ENCODE results near the gene MBLAC2.

MBLAC2 gene

GRCh38 chr5:90506221-90506620 lies 31.6 kb upstream of the MBLAC2 start:
- DNase-seq (ENCODE audit: extremely low read depth, insufficient read length), result no peak
- Histone ChIP-seq H3K4me3 (replicated peaks; ENCODE audit: low read depth, low read length) (no peak overlapping the region), H3K36me3 (ENCODE audit: control insufficient read depth, insufficient read depth, low read length) (no peaks in the 10 kb centered on the region; the same call in 1 of the 2 replicates), H3K27me3 (replicated peaks; ENCODE audit: control insufficient read depth, insufficient read depth, low read length) (no peaks in the 10 kb centered on the region)
- TF ChIP-seq CTCF (IDR thresholded peaks at IDR 0.05; ENCODE audit: insufficient read depth, low read length, poor library complexity, severe bottlenecking), result no peak

- no peak for TF ChIP-seq CTCF (IDR thresholded peaks at IDR 0.05; ENCODE audit: insufficient read depth, low read length, poor library complexity, severe bottlenecking)
- Histone ChIP-seq H3K4me3 (replicated peaks; ENCODE audit: low read depth, low read length) (no peak overlapping the region), H3K36me3 (ENCODE audit: control insufficient read depth, insufficient read depth, low read length) (no peaks in the 10 kb centered on the region; the same call in 1 of the 2 replicates), H3K27me3 (replicated peaks; ENCODE audit: control insufficient read depth, insufficient read depth, low read length) (no peaks in the 10 kb centered on the region)
- no peak for DNase-seq (ENCODE audit: extremely low read depth, insufficient read length)
These were observed 30.2 kb upstream of the MBLAC2 start for GRCh38 chr5:90504743-90505142.

GRCh38 chr5:90503596-90503995 lies 29.0 kb upstream of the MBLAC2 start:
- no peaks in the 10 kb centered on the region for H3K27me3 ChIP-seq (replicated peaks; ENCODE audit: control insufficient read depth, insufficient read depth, low read length)
- DNase-seq (ENCODE audit: extremely low read depth, insufficient read length), result no peak
- no peaks in the 10 kb centered on the region; the same call in 1 of the 2 replicates for H3K36me3 ChIP-seq (ENCODE audit: control insufficient read depth, insufficient read depth, low read length)
- H3K4me3 ChIP-seq (replicated peaks; ENCODE audit: low read depth, low read length), result no peak overlapping the region
- TF ChIP-seq CTCF (IDR thresholded peaks at IDR 0.05; ENCODE audit: insufficient read depth, low read length, poor library complexity, severe bottlenecking), result no peak

GRCh38 chr5:90495146-90495545 lies 20.6 kb upstream of the MBLAC2 start:
- no peak for DNase-seq (ENCODE audit: extremely low read depth, insufficient read length)
- Histone ChIP-seq H3K27me3 (replicated peaks; ENCODE audit: control insufficient read depth, insufficient read depth, low read length) (no peaks in the 10 kb centered on the region), H3K36me3 (ENCODE audit: control insufficient read depth, insufficient read depth, low read length) (no peaks in the 10 kb centered on the region), H3K4me3 (replicated peaks; ENCODE audit: low read depth, low read length) (no peak overlapping the region)
- no peak for TF ChIP-seq CTCF (IDR thresholded peaks at IDR 0.05; ENCODE audit: insufficient read depth, low read length, poor library complexity, severe bottlenecking)

- no peak for TF ChIP-seq CTCF (IDR thresholded peaks at IDR 0.05; ENCODE audit: insufficient read depth, low read length, poor library complexity, severe bottlenecking)
- H3K4me3 ChIP-seq (replicated peaks; ENCODE audit: low read depth, low read length), result no peak overlapping the region
- no peak for DNase-seq (ENCODE audit: extremely low read depth, insufficient read length)
- H3K36me3 ChIP-seq (ENCODE audit: control insufficient read depth, insufficient read depth, low read length), result no peaks in the 10 kb centered on the region
- no peaks in the 10 kb centered on the region for H3K27me3 ChIP-seq (replicated peaks; ENCODE audit: control insufficient read depth, insufficient read depth, low read length)
These were observed 19.5 kb upstream of the MBLAC2 start for GRCh38 chr5:90494043-90494442.

GRCh38 chr5:90488791-90489190 lies 14.2 kb upstream of the MBLAC2 start:
- no peak for TF ChIP-seq CTCF (IDR thresholded peaks at IDR 0.05; ENCODE audit: insufficient read depth, low read length, poor library complexity, severe bottlenecking)
- no peak for DNase-seq (ENCODE audit: extremely low read depth, insufficient read length)
- H3K4me3 ChIP-seq (replicated peaks; ENCODE audit: low read depth, low read length), result no peak overlapping the region
- no peaks in the 10 kb centered on the region for H3K36me3 ChIP-seq (ENCODE audit: control insufficient read depth, insufficient read depth, low read length)
- H3K27me3 ChIP-seq (replicated peaks; ENCODE audit: control insufficient read depth, insufficient read depth, low read length), result no peaks in the 10 kb centered on the region
